Kidney (tissue), 14 donors: Measurements from ENCODE around the gene PURB. TPM values are rescaled to one million over a fixed set of nuclear protein-coding genes. Genes with fewer than 3 reads are reported as not detected.
A peak's percentile ranks its signal among the peaks of the same experiment; 100 is the strongest.

Experiments
- DNase-seq, 5 donors: peaks; one replicate each; pipeline ENCODE4 v3.0.0-alpha.2; 2013 to 2020
- FAIRE-seq: peaks from 2 replicates; lab custom pipeline; 2012; peaks lifted over from hg19 to GRCh38; lab: Jason Lieb, UNC
- H3K27ac ChIP-seq, 2 donors: one replicate each; pipeline ENCODE4 v1.7.0; 2013; ENCODE audit warnings: low read depth in 2 of 2, low read length in 2 of 2, inconsistent platforms in 1 of 2
- H3K27me3 ChIP-seq: one replicate; pipeline ENCODE4 v1.7.1; 2013; ENCODE audit warnings: low read length, inconsistent platforms; ENCODE audit not compliant: control insufficient read depth, insufficient read depth
- H3K36me3 ChIP-seq, 3 donors: one replicate each; pipeline versions ENCODE4 v1.7.0 to v1.7.1; 2013; ENCODE audit warnings: low read length in 3 of 3, control low read depth in 1 of 3, inconsistent platforms in 1 of 3; ENCODE audit not compliant: insufficient read depth in 3 of 3, control insufficient read depth in 2 of 3
- H3K4me1 ChIP-seq, 3 donors: one replicate each; pipeline versions ENCODE4 v1.7.0 to v1.7.1; 2013; ENCODE audit warnings: low read length in 3 of 3, inconsistent platforms in 1 of 3, low read depth in 1 of 3; ENCODE audit not compliant: control insufficient read depth in 2 of 3, insufficient read depth in 2 of 3
- H3K4me3 ChIP-seq, 3 donors: one replicate each; pipeline versions ENCODE4 v1.7.0 to v1.8.1; 2013; ENCODE audit warnings: low read length in 3 of 3, control low read depth in 1 of 3, inconsistent platforms in 1 of 3
- H3K9ac ChIP-seq, 3 donors: one replicate each; pipeline versions ENCODE4 v1.7.0 to v1.7.1; 2013; ENCODE audit warnings: low read length in 3 of 3, control low read depth in 1 of 3, inconsistent platforms in 1 of 3
- H3K9me3 ChIP-seq, 3 donors: one replicate each; pipeline versions ENCODE4 v1.7.0 to v1.7.1; 2013; ENCODE audit warnings: low read length in 3 of 3, control low read depth in 1 of 3, inconsistent platforms in 1 of 3; ENCODE audit not compliant: control insufficient read depth in 2 of 3, insufficient read depth in 1 of 3
- intact Hi-C: fragments of 100-400 bp; cut with DNase I; formaldehyde crosslinking; loops from one replicate; pipeline ENCODE4 v1.11.1; 2022
- polyA plus RNA-seq: library from polyadenylated mRNA; stranded (reverse); fragments of 350-450 nt; fragmentation: Illumina TruSeq; extraction: RNeasy Lipid Tissue Mini Kit (QIAGEN cat#74804); gene quantifications from one replicate; pipeline ENCODE4 v1.2.3, GENCODE V29; 2014; ENCODE audit warnings: low read depth, low replicate concordance; ENCODE audit not compliant: insufficient read depth
- total RNA-seq: library from RNA; stranded (reverse); fragmentation: NEBNext Ultra II Directional; extraction: Animal tissue kit (Norgen Biotek cat#: 25700); gene quantifications from one replicate; pipeline ENCODE4 v1.2.1, GENCODE V29; 2021
- TF ChIP-seq, protein P1 (sequence below): IDR thresholded peaks from 3 replicates; pipeline ENCODE4 v1.5.1; 2012; ENCODE audit warnings: mild to moderate bottlenecking, moderate library complexity, borderline replicate concordance; ENCODE audit not compliant: insufficient read depth; ENCODE audit errors: extremely low read depth
- donor health status: control.
- donor health status: control.
- donor health status: control.
- donor health status: control.
- donor health status: control.
- donor health status: DM: yes; HTN: yes; CAD: no.
- donor health status: Normal renal cell carcinoma (clear cell type).

PURB gene
- total and polyA plus RNA-seq, 2 donors from 2014 or later, result 7.7 to 25.3 TPM

DNA sequence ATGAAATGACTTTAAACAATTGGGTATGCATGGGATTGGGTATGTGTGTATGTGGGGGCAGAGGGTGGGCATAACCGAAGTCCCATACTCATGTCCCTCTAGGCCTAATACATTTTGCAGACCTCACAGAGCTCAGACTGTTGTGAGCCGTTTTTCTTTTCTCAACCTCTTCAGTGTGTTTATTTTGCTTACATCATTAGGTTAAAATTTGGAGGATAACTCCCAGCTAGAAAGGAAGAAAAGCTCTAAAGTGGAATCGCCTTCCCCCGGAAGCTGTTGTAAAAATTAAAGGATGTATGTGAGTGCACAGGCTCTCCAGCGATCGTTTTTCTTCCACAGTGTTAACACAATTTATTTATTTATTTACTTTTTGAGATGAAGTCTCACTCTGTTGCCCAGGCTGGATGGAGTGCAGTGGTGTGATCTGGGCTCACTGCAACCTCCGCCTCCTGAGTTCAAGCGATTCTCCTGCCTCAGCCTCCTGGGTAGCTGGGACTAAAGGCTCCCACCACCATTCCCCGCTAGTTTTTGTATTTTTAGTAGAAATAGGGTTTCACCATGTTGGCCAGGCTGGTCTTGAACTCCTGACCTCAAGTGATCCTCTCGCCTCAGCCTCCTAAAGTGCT is 36.0 kb downstream of the PURB start:
- Histone ChIP-seq H3K9ac (no peak overlapping the region), H3K4me3 (no peak overlapping the region), H3K27ac (no peak overlapping the region), H3K36me3 (no peaks in the 10 kb centered on the region), H3K4me1 (peaks cover 0 to 8% (median 4%) of the 10 kb centered on the region in 3 donors), H3K27me3 (no peaks in the 10 kb centered on the region), H3K9me3 (no peaks in the 10 kb centered on the region)
- intact Hi-C loops, result loop anchor here (10.0 kb wide), 1 partner anchor 265 kb away; the partner anchor contains the start of gene TMED4
- peak in 2 of 5 donors; percentile 19 to 43 for DNase-seq
- no peak for FAIRE-seq
- TF ChIP-seq, protein P1, sequence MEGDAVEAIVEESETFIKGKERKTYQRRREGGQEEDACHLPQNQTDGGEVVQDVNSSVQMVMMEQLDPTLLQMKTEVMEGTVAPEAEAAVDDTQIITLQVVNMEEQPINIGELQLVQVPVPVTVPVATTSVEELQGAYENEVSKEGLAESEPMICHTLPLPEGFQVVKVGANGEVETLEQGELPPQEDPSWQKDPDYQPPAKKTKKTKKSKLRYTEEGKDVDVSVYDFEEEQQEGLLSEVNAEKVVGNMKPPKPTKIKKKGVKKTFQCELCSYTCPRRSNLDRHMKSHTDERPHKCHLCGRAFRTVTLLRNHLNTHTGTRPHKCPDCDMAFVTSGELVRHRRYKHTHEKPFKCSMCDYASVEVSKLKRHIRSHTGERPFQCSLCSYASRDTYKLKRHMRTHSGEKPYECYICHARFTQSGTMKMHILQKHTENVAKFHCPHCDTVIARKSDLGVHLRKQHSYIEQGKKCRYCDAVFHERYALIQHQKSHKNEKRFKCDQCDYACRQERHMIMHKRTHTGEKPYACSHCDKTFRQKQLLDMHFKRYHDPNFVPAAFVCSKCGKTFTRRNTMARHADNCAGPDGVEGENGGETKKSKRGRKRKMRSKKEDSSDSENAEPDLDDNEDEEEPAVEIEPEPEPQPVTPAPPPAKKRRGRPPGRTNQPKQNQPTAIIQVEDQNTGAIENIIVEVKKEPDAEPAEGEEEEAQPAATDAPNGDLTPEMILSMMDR, result no peak

DNA sequence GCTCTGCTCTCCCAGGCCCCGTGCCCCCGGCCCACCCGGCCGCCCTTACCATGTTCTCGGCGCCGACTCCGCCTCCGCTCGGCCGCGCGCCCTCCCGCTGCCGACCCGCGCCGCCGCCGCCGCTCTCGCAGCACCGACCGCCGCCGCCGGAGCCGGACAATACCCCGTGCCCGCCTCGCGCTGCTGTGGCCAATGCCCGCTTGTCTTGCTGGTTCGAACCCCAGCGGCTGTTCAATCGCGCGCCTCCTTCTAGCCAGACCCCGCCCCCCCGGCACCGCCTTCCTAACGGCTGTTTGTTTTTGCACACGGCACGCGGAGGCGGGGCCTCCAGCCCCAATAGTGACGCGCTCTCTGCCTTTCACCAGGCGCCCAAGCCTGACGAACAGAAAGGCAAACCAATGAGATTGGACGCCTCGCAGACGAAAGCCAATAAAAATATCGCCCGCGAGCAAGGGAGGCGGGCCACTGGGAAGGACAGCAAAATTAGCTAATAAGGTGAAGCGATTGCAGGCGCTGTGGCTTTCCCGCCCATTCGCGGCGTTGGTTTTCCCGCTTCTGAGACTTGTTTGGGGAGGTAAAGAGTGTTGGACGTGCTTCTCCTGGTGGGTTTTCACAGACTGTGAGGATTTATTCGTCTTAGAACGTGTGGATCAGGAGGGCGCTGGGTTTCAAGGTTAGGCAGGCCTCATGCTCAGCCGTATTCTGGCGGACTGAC is 37.3 kb downstream of the PURB start, which contains the start of gene H2AZ2:
Gene H2AZ2, minus strand, starts transcription at position 168 of the 715 bp plus-strand sequence. Its CDS starts 116 bp downstream, at position 52.
- DNase-seq (peak; percentile 100), FAIRE-seq (peak; percentile 98)
- Histone ChIP-seq H3K9ac (peak within 1 kb of the TSS; percentile 97 to 100 (median 98)), H3K9me3 (no peaks in the 10 kb centered on the region), H3K4me3 (peak within 1 kb of the TSS; percentile 98 to 100 (median 99)), H3K4me1 (peaks cover 0 to 8% (median 4%) of the 10 kb centered on the region in 3 donors), H3K27ac (peak within 1 kb of the TSS; percentile 96 to 98), H3K27me3 (no peaks in the 10 kb centered on the region), H3K36me3 (no peaks in the 10 kb centered on the region)
- intact Hi-C loops, result loop anchor here (10.0 kb wide), 1 partner anchor 263 kb away; the partner anchor contains the start of gene TMED4
- TF ChIP-seq, protein P1, result peak; percentile 1

DNA sequence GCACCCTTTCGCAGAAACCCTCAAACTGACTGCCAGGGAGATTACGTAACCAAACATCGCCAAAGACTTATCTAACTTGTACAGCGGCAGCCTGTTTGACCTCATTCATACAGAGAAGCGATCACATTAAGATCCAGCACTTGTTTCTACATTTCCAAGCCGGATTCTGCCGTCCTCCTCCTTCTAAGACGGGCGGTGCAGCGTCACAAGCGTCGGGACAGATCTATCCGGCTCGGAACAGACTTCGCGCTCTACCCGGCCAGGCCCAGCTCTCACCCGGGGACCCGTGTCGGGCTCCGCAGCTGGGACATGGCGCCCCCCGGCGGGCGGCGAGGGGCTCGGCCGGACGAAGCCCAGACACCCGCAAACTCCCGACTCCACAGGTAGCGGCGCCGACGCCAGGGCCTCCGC is 37.8 kb downstream of the PURB start:
- H3K4me3 ChIP-seq, result peak overlapping the region; percentile 98 to 100 (median 99)
- H3K4me1 ChIP-seq, result peaks cover 0 to 8% (median 4%) of the 10 kb centered on the region in 3 donors
- DNase-seq (peak in 4 of 5 donors; percentile 93 to 96 (median 95)), FAIRE-seq (no peak)
- H3K36me3 ChIP-seq, result peaks cover 0 to 1% (median 0%) of the 10 kb centered on the region in 3 donors
- intact Hi-C loops, result loop anchor here (10.0 kb wide), 1 partner anchor 263 kb away; the partner anchor contains the start of gene TMED4
- TF ChIP-seq, protein P1, result peak; percentile 60
- H3K9me3 ChIP-seq, result no peaks in the 10 kb centered on the region
- H3K27ac ChIP-seq, result peak overlapping the region; percentile 96 to 98
- peak overlapping the region; percentile 97 to 100 (median 98) for H3K9ac ChIP-seq
- no peaks in the 10 kb centered on the region for H3K27me3 ChIP-seq
